Lung (tissue), 12 donors: ENCODE data around the gene CYP27B1. TPM values are rescaled to one million over a fixed set of nuclear protein-coding genes. Genes with fewer than 3 reads are reported as not detected.

Experiments
- ATAC-seq: fragments of 200-7000 bp; cut with Tn5 transposase; one replicate; pipeline ENCODE4 v1.9.1; 2020; ENCODE audit warnings: moderate number of reproducible peaks; ENCODE audit not compliant: insufficient read depth, low FRiP score
- DNase-seq, 3 donors: peaks; one replicate each; pipeline ENCODE4 v3.0.0-alpha.2; 2013 to 2017
- H3K27ac ChIP-seq, 2 donors: one replicate each; pipeline ENCODE4 v1.5.1; 2013; ENCODE audit warnings: mild to moderate bottlenecking in 2 of 2, moderate library complexity in 2 of 2, control low read depth in 1 of 2, inconsistent platforms in 1 of 2, low read depth in 1 of 2, low read length in 1 of 2
- H3K27me3 ChIP-seq, 3 donors: one replicate each; pipeline ENCODE4 v1.5.1; 2013; ENCODE audit warnings: low read length in 2 of 3; ENCODE audit not compliant: control insufficient read depth in 3 of 3, insufficient read depth in 3 of 3
- H3K36me3 ChIP-seq, 4 donors: one replicate each; pipeline ENCODE4 v1.5.1; 2013; ENCODE audit warnings: low read length in 4 of 4, mild to moderate bottlenecking in 1 of 4, moderate library complexity in 1 of 4; ENCODE audit not compliant: control insufficient read depth in 4 of 4, insufficient read depth in 4 of 4
- H3K4me1 ChIP-seq, 5 donors: one replicate each; pipeline ENCODE4 v1.5.1; 2013; ENCODE audit warnings: low read length in 5 of 5, mild to moderate bottlenecking in 2 of 5, moderate library complexity in 1 of 5; ENCODE audit not compliant: control insufficient read depth in 5 of 5, insufficient read depth in 5 of 5
- H3K4me3 ChIP-seq: one replicate; pipeline ENCODE4 v1.5.1; 2013; ENCODE audit warnings: mild to moderate bottlenecking, control low read depth, moderate library complexity
- H3K9ac ChIP-seq, 2 donors: one replicate each; pipeline ENCODE4 v1.5.1; 2013; ENCODE audit warnings: low read length in 2 of 2, control low read depth in 1 of 2; ENCODE audit not compliant: insufficient read depth in 1 of 2
- H3K9me3 ChIP-seq, 4 donors: one replicate each; pipeline ENCODE4 v1.5.1; 2013; ENCODE audit warnings: low read length in 3 of 4, mild to moderate bottlenecking in 1 of 4, moderate library complexity in 1 of 4; ENCODE audit not compliant: control insufficient read depth in 4 of 4, insufficient read depth in 3 of 4
- WGBS, 2 donors: extraction: QIAGEN DNeasy Blood & Tissue Kit; methylation state at CpG; one replicate each; pipeline ENCODE4 v1.1.7; 2013; 5-methylcytosine and 5-hydroxymethylcytosine counted together
- polyA plus RNA-seq, 2 donors: library from polyadenylated mRNA; stranded (reverse); fragments of 200-250 nt; gene quantifications; one replicate each; pipeline ENCODE4 v1.2.1, GENCODE V29; 2013
- total RNA-seq, 2 donors: library from RNA; depleted of rRNA in 1 of 2; stranded (reverse); fragments of >200 nt in 1 of 2; gene quantifications; one replicate each; pipeline ENCODE4 v1.2.1, GENCODE V29; 2014 to 2021
- TF ChIP-seq, protein P1 (sequence below): IDR thresholded peaks from 2 replicates; pipeline ENCODE4 v1.5.1; 2012; ENCODE audit warnings: mild to moderate bottlenecking; ENCODE audit errors: control extremely low read depth, extremely low read depth
- donor health status: control.
- donor health status: control.
- donor health status: Bipolar disorder and iron deficiency.
- donor health status: healthy.
- donor health status: DM: yes; HTN: yes; CAD: no.

The CYP27B1 gene
- total and polyA plus RNA-seq, 4 donors = 1.7 to 5.8 (median 3.6) TPM

GRCh38 chr12:57720606-57721595 is 46.0 kb downstream of the CYP27B1 start:
- WGBS, 2 donors = 85 to 92% methylated on average over 11 of the region's 11 CpGs
- DNase-seq (no peak), ATAC-seq (no peak)
- TF ChIP-seq, protein P1, sequence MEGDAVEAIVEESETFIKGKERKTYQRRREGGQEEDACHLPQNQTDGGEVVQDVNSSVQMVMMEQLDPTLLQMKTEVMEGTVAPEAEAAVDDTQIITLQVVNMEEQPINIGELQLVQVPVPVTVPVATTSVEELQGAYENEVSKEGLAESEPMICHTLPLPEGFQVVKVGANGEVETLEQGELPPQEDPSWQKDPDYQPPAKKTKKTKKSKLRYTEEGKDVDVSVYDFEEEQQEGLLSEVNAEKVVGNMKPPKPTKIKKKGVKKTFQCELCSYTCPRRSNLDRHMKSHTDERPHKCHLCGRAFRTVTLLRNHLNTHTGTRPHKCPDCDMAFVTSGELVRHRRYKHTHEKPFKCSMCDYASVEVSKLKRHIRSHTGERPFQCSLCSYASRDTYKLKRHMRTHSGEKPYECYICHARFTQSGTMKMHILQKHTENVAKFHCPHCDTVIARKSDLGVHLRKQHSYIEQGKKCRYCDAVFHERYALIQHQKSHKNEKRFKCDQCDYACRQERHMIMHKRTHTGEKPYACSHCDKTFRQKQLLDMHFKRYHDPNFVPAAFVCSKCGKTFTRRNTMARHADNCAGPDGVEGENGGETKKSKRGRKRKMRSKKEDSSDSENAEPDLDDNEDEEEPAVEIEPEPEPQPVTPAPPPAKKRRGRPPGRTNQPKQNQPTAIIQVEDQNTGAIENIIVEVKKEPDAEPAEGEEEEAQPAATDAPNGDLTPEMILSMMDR = no peak
- Histone ChIP-seq H3K9ac (no peak overlapping the region), H3K4me1 (peaks cover 0 to 6% (median 0%) of the 10 kb centered on the region in 5 donors), H3K27me3 (peaks cover 0 to 7% (median 4%) of the 10 kb centered on the region in 3 donors), H3K36me3 (peaks cover 17 to 50% (median 28%) of the 10 kb centered on the region in 4 donors), H3K9me3 (peaks cover 0 to 2% (median 0%) of the 10 kb centered on the region in 4 donors), H3K27ac (no peak overlapping the region), H3K4me3 (no peak overlapping the region)

DNA sequence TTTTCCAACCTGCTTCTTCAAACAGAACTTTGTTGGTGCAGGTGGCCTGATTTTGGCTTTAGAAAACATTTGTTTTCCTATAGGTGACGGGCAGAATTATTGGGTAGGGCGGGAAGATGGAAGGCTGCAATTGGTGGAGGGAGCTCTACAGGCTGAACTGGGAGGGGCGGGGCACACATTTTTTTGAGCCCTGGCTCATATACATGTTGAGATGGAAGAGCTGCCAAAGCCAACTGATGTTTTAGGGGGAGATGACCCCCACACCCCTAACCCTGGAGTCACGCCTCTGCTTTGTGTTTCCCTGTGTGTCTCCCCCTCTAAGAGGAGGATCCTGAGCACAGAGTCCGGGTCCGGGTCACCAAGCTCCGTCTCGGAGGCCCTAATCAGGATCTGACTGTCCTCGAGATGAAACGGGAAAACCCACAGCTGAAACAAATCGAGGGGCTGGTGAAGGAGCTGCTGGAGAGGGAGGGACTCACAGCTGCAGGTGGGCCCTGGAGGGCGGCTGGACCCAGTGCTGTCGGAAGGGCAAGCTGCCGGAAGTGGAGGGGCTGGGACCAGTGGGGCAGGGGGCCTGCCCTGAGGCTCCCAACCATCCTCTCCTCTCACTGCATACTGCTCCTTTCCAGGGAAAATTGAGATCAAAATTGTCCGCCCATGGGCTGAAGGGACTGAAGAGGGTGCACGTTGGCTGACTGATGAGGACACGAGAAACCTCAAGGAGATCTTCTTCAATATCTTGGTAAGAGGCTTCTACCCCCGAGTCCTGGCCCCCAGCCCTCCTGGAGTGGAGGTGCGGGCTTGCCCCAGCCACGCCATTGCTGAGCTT is 46.9 kb downstream of the CYP27B1 start:
- Histone ChIP-seq H3K4me3 (no peak overlapping the region), H3K9me3 (peaks cover 0 to 2% (median 0%) of the 10 kb centered on the region in 4 donors), H3K36me3 (peaks cover 20 to 56% (median 31%) of the 10 kb centered on the region in 4 donors), H3K27ac (no peak overlapping the region), H3K9ac (no peak overlapping the region), H3K4me1 (peaks cover 0 to 5% (median 0%) of the 10 kb centered on the region in 5 donors), H3K27me3 (peaks cover 0 to 3% (median 2%) of the 10 kb centered on the region in 3 donors)
- ATAC-seq = no peak
- no peak for DNase-seq
- WGBS, 2 donors = 95% methylated on average over 20 of the region's 20 CpGs
- TF ChIP-seq, protein P1 = no peak

DNA sequence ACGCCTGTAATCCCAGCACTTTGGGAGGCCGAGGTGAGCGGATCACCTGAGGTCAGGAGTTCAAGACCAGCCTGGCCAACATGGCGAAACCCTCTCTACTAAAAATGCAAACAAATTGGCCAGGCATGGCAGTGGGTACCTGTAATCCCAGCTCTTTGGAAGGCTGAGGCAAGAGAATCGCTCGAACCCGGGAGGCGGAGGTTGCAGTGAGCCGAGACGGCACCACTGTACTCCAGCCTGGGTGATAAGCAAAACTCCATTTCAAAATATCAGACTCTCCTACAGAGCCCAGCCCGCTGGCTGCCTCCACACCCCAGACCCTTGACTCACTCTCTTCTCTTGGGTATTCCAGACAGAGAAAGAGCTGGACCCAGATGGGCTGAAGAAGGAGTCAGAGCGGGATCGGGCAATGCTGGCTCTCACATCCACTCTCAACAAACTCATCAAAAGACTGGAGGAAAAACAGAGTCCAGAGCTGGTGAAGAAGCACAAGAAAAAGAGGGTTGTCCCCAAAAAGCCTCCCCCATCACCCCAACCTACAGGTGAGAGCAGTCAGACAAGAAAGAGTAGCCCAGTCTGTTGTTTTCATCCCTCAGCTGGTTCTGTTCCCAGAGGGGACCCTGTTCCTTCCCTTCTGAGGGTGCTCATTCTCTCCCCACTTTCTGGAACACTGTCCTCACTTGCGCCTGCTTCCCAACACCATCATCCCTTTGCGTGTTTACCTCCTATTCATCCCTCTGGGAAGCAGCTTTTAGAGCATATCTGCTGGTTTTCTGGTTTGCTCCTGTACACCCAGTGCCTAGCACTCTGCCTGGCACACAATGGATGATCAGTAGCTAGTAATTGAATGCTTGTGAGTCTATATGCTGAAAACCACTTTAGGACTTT is 48.0 kb downstream of the CYP27B1 start:
- ATAC-seq = no peak
- WGBS, 2 donors = 96 to 98% methylated on average over 15 of the region's 15 CpGs
- no peak overlapping the region for H3K9ac ChIP-seq
- H3K36me3 ChIP-seq = peaks cover 25 to 60% (median 31%) of the 10 kb centered on the region in 4 donors
- DNase-seq = no peak
- H3K9me3 ChIP-seq = peaks cover 0 to 2% (median 0%) of the 10 kb centered on the region in 4 donors
- no peaks in the 10 kb centered on the region for H3K27me3 ChIP-seq
- TF ChIP-seq, protein P1 = no peak
- H3K27ac ChIP-seq = no peak overlapping the region
- H3K4me3 ChIP-seq = no peak overlapping the region
- H3K4me1 ChIP-seq = peaks cover 0 to 5% (median 0%) of the 10 kb centered on the region in 5 donors
